Trophoblast cell (in vitro differentiated cells and primary cell): Measurements from ENCODE around the gene TPBG.

Experiments used
- DNase-seq, 2 donors: peaks; one replicate each; pipeline ENCODE4 v3.0.0-alpha.2; 2016
- H2AFZ ChIP-seq: 2 replicates; pipeline ENCODE4 v1.6.1; 2013; ENCODE audit warnings: low read length, moderate library complexity, mild to moderate bottlenecking; ENCODE audit not compliant: insufficient read depth, poor library complexity
- H2AK5ac ChIP-seq: 2 replicates; pipeline ENCODE4 v1.6.1; 2013; ENCODE audit warnings: mild to moderate bottlenecking, low read length
- H2BK120ac ChIP-seq: 2 replicates; pipeline ENCODE4 v1.6.1; 2013; ENCODE audit warnings: low read length, mild to moderate bottlenecking, moderate library complexity; ENCODE audit not compliant: insufficient read depth, poor library complexity
- H2BK12ac ChIP-seq: 2 replicates; pipeline ENCODE4 v1.6.1; 2013; ENCODE audit warnings: mild to moderate bottlenecking, low read length, moderate library complexity
- H2BK5ac ChIP-seq: 2 replicates; pipeline ENCODE4 v1.6.1; 2013; ENCODE audit warnings: low read length, low read depth, moderate library complexity, mild to moderate bottlenecking; ENCODE audit not compliant: poor library complexity
- H3K14ac ChIP-seq: 2 replicates; pipeline ENCODE4 v1.6.1; 2013; ENCODE audit warnings: mild to moderate bottlenecking, low read length
- H3K18ac ChIP-seq: 2 replicates; pipeline ENCODE4 v1.6.1; 2013; ENCODE audit warnings: mild to moderate bottlenecking, low read length
- H3K23ac ChIP-seq: 2 replicates; pipeline ENCODE4 v1.6.1; 2013; ENCODE audit warnings: low read length
- H3K27ac ChIP-seq: 2 replicates; pipeline ENCODE4 v1.5.1; 2013; ENCODE audit warnings: low read depth, mild to moderate bottlenecking, inconsistent platforms, low read length, moderate library complexity
- H3K27me3 ChIP-seq: 2 replicates; pipeline ENCODE4 v1.6.1; 2013; ENCODE audit warnings: inconsistent platforms, mild to moderate bottlenecking, low read length, moderate library complexity; ENCODE audit not compliant: insufficient read depth
- H3K36me3 ChIP-seq, 2 experiments: 1 replicate in 1 of 2; 2 replicates in 1 of 2; pipeline ENCODE4 v1.6.1; 2013; ENCODE audit warnings: low read length in 2 of 2, mild to moderate bottlenecking in 2 of 2, moderate library complexity in 1 of 2; ENCODE audit not compliant: insufficient read depth in 2 of 2, control insufficient read depth in 1 of 2
- H3K4ac ChIP-seq: 2 replicates; pipeline ENCODE4 v1.6.1; 2013; ENCODE audit warnings: low read depth, mild to moderate bottlenecking, low read length, moderate library complexity
- H3K4me1 ChIP-seq, 2 experiments: 1 replicate in 1 of 2; 2 replicates in 1 of 2; pipeline ENCODE4 v1.6.1; 2013; ENCODE audit warnings: low read length in 2 of 2, mild to moderate bottlenecking in 2 of 2, moderate library complexity in 1 of 2; ENCODE audit not compliant: insufficient read depth in 2 of 2, control insufficient read depth in 1 of 2
- H3K4me2 ChIP-seq: 2 replicates; pipeline ENCODE4 v1.6.1; 2013; ENCODE audit warnings: inconsistent platforms, mild to moderate bottlenecking, low read length, moderate library complexity
- H3K4me3 ChIP-seq: 2 replicates; pipeline ENCODE4 v1.5.1; 2013; ENCODE audit warnings: mild to moderate bottlenecking, low read depth, low read length, inconsistent platforms
- H3K79me1 ChIP-seq: one replicate; pipeline ENCODE4 v1.6.1; 2013; ENCODE audit warnings: low read length
- H3K79me2 ChIP-seq: 2 replicates; pipeline ENCODE4 v1.6.1; 2013; ENCODE audit warnings: low read length, mild to moderate bottlenecking; ENCODE audit not compliant: control insufficient read depth, insufficient read depth, poor library complexity
- H3K9ac ChIP-seq: 2 replicates; pipeline ENCODE4 v1.6.1; 2013; ENCODE audit warnings: mild to moderate bottlenecking, low read length
- H3K9me3 ChIP-seq: 2 replicates; pipeline ENCODE4 v1.6.1; 2013; ENCODE audit warnings: low read depth, mild to moderate bottlenecking, control low read depth, inconsistent platforms, low read length; ENCODE audit not compliant: insufficient read depth
- H4K12ac ChIP-seq: 2 replicates; pipeline ENCODE4 v1.6.1; 2013; ENCODE audit warnings: low read depth, mild to moderate bottlenecking, low read length, moderate library complexity
- H4K8ac ChIP-seq: 2 replicates; pipeline ENCODE4 v1.6.1; 2013; ENCODE audit warnings: low read depth, mild to moderate bottlenecking, low read length, moderate library complexity
- H4K91ac ChIP-seq: one replicate; pipeline ENCODE4 v1.6.1; 2013; ENCODE audit warnings: low read depth, mild to moderate bottlenecking, low read length, moderate library complexity
- WGBS: extraction: QIAGEN DNeasy Blood & Tissue Kit; methylation state at CpG from one replicate; pipeline ENCODE4 v1.1.7; 2013; ENCODE audit warnings: missing lambda C conversion rate; ENCODE audit not compliant: insufficient read length, insufficient coverage; ENCODE audit errors: extremely low coverage; 5-methylcytosine and 5-hydroxymethylcytosine counted together

The TPBG gene

GRCh38 chr6:82415820-82416219 is 52.2 kb downstream of the TPBG start:
- Histone ChIP-seq H2AK5ac (no peak overlapping the region), H3K4me3 (no peak overlapping the region), H3K4me1 (peaks cover 0 to 2% of the 10 kb centered on the region in 2 experiments), H3K14ac (no peak overlapping the region), H3K79me2 (no peaks in the 10 kb centered on the region), H3K27ac (no peak overlapping the region), H3K9ac (no peak overlapping the region), H3K36me3 (no peaks in the 10 kb centered on the region), H2BK12ac (no peak overlapping the region), H4K91ac (no peak overlapping the region), H2BK5ac (no peak overlapping the region), H3K4me2 (no peak overlapping the region), H3K27me3 (no peaks in the 10 kb centered on the region), H4K12ac (no peak overlapping the region), H2AFZ (no peak overlapping the region), H3K18ac (no peak overlapping the region), H2BK120ac (no peak overlapping the region), H3K79me1 (no peaks in the 10 kb centered on the region), H3K9me3 (no peaks in the 10 kb centered on the region), H3K4ac (no peak overlapping the region), H3K23ac (no peak overlapping the region), H4K8ac (no peak overlapping the region)
- no CpG with 5 or more reads among the region's 1 CpG for WGBS
- DNase-seq = no peak

DNA sequence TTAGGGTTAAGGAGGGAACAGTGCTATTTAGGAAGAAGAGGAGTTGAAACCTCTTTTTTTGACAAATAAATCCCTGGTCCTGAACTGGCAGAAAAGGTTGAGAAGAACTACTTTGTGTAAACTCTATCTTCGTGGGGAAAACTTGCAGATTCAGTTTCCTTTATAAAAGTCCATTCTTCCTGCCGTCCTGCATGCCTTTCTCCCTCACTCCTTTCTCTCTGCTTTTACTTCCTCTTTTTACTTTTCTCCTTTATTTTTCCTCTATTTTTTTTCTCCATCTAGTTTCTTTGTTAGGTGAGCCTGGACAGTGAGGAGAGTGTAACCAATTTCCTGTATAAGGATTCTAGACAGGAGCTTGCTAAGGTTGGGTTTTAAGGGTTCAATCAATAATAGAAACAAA is 52.7 kb downstream of the TPBG start:
- Histone ChIP-seq H2BK5ac (no peak overlapping the region), H3K9ac (no peak overlapping the region), H3K4ac (no peak overlapping the region), H2BK12ac (no peak overlapping the region), H3K79me2 (no peaks in the 10 kb centered on the region), H2AFZ (no peak overlapping the region), H3K27me3 (no peaks in the 10 kb centered on the region), H4K91ac (no peak overlapping the region), H2AK5ac (no peak overlapping the region), H3K36me3 (no peaks in the 10 kb centered on the region), H3K4me2 (no peak overlapping the region), H3K27ac (no peak overlapping the region), H4K12ac (no peak overlapping the region), H3K4me1 (peaks cover 0 to 2% of the 10 kb centered on the region in 2 experiments), H3K23ac (no peak overlapping the region), H3K18ac (no peak overlapping the region), H2BK120ac (no peak overlapping the region), H3K4me3 (no peak overlapping the region), H4K8ac (no peak overlapping the region), H3K9me3 (no peaks in the 10 kb centered on the region), H3K14ac (no peak overlapping the region), H3K79me1 (no peaks in the 10 kb centered on the region)
- no peak for DNase-seq
- no CpG with 5 or more reads among the region's 2 CpGs for WGBS
